Measurements from ENCODE around the gene PDHA2. TPM values are rescaled to one million over a fixed set of nuclear protein-coding genes. Genes with fewer than 3 reads are reported as not detected.

PDHA2 gene
- total RNA-seq, 1 donor from 2014 or later, result not detected

GRCh38 chr4:95830651-95831050, 9.2 kb upstream of the PDHA2 start:
- Mint-ChIP-seq H3K27ac (no peak overlapping the region), H3K36me3 (ENCODE audit: insufficient read depth) (no peaks in the 10 kb centered on the region)

GRCh38 chr4:95831166-95831565, 8.7 kb upstream of the PDHA2 start:
- no peaks in the 10 kb centered on the region for H3K4me1 Mint-ChIP-seq (ENCODE audit: low read depth)
- H3K9me3 Mint-ChIP-seq (ENCODE audit: low read depth), result no peaks in the 10 kb centered on the region
- no peak overlapping the region for H3K4me3 Mint-ChIP-seq (ENCODE audit: low read depth)
- TF ChIP-seq CTCF (IDR thresholded peaks at IDR 0.05; ENCODE audit: unreplicated experiment), result no peak
- H3K27ac Mint-ChIP-seq, result no peak overlapping the region
- no peaks in the 10 kb centered on the region for H3K27me3 Mint-ChIP-seq
- no peak for DNase-seq (ENCODE audit: low spot score, unreplicated experiment)
- no peaks in the 10 kb centered on the region for H3K36me3 Mint-ChIP-seq (ENCODE audit: insufficient read depth)

More at GRCh38 chr4:95830651-95831050, 9.2 kb upstream of the PDHA2 start:
- no peak for TF ChIP-seq CTCF (IDR thresholded peaks at IDR 0.05; ENCODE audit: unreplicated experiment)
- Mint-ChIP-seq H3K27me3 (no peaks in the 10 kb centered on the region), H3K4me1 (ENCODE audit: low read depth) (no peaks in the 10 kb centered on the region), H3K4me3 (ENCODE audit: low read depth) (no peak overlapping the region), H3K9me3 (ENCODE audit: low read depth) (no peaks in the 10 kb centered on the region)
- DNase-seq (ENCODE audit: low spot score, unreplicated experiment), result no peak

- TF ChIP-seq CTCF (IDR thresholded peaks at IDR 0.05; ENCODE audit: unreplicated experiment), result no peak
- H3K27ac Mint-ChIP-seq, result no peak overlapping the region
- no peak overlapping the region for H3K4me3 Mint-ChIP-seq (ENCODE audit: low read depth)
- H3K9me3 Mint-ChIP-seq (ENCODE audit: low read depth), result peaks cover 3% of the 10 kb centered on the region
- H3K27me3 Mint-ChIP-seq, result no peaks in the 10 kb centered on the region
- DNase-seq (ENCODE audit: low spot score, unreplicated experiment), result no peak
- H3K36me3 Mint-ChIP-seq (ENCODE audit: insufficient read depth), result no peaks in the 10 kb centered on the region
- H3K4me1 Mint-ChIP-seq (ENCODE audit: low read depth), result no peaks in the 10 kb centered on the region
Measured at GRCh38 chr4:95833711-95834194, 6.1 kb upstream of the PDHA2 start.

- no peak overlapping the region for H3K27ac Mint-ChIP-seq
- no peak overlapping the region for H3K4me3 Mint-ChIP-seq (ENCODE audit: low read depth)
- peak; percentile 60 for TF ChIP-seq CTCF (IDR thresholded peaks at IDR 0.05; ENCODE audit: unreplicated experiment)
- no peaks in the 10 kb centered on the region for H3K27me3 Mint-ChIP-seq
- peaks cover 13% of the 10 kb centered on the region for H3K9me3 Mint-ChIP-seq (ENCODE audit: low read depth)
- no peak for DNase-seq (ENCODE audit: low spot score, unreplicated experiment)
- H3K36me3 Mint-ChIP-seq (ENCODE audit: insufficient read depth), result no peaks in the 10 kb centered on the region
- H3K4me1 Mint-ChIP-seq (ENCODE audit: low read depth), result no peaks in the 10 kb centered on the region
Measured at GRCh38 chr4:95835672-95836071, 4.2 kb upstream of the PDHA2 start.

- Mint-ChIP-seq H3K27ac (no peak overlapping the region), H3K27me3 (no peaks in the 10 kb centered on the region), H3K4me1 (ENCODE audit: low read depth) (no peaks in the 10 kb centered on the region), H3K4me3 (ENCODE audit: low read depth) (no peak overlapping the region), H3K36me3 (ENCODE audit: insufficient read depth) (no peaks in the 10 kb centered on the region), H3K9me3 (ENCODE audit: low read depth) (peaks cover 16% of the 10 kb centered on the region)
- DNase-seq (ENCODE audit: low spot score, unreplicated experiment), result no peak
- no peak for TF ChIP-seq CTCF (IDR thresholded peaks at IDR 0.05; ENCODE audit: unreplicated experiment)
Measured at GRCh38 chr4:95838192-95838591, 1.7 kb upstream of the PDHA2 start.
